HepG2 (cell line): Measurements from ENCODE around the gene CLN6. TPM values are rescaled to one million over a fixed set of nuclear protein-coding genes. Genes with fewer than 3 reads are reported as not detected.

Experiments
- ATAC-seq: fragments of 200-7000 bp; cut with Tn5 transposase; 3 replicates; pipeline ENCODE4 v1.9.1; 2020; ENCODE audit warnings: mild to moderate bottlenecking, moderate library complexity
- BruUV-seq: library from RNA; stranded (reverse); fragments of 400-500 nt; replicated peaks from 2 replicates; lab custom pipeline; 2021; lab: Mats Ljungman, UMichigan
- CTCF ChIA-PET: fragments of 300-600 bp; formaldehyde crosslinking; extraction: SDS; loops from one replicate; lab custom pipeline; 2021; ENCODE audit warnings: low total read pairs, inconsistent platforms, low intra/inter-chr PET ratio; lab: Yijun Ruan, JAX
- POLR2A ChIA-PET: fragments of 350-600 bp; sonication (Branson Sonifier 250); formaldehyde crosslinking; loops from one replicate; lab custom pipeline; 2020; ENCODE audit warnings: antibody characterized with exemption, inconsistent platforms; lab: Yijun Ruan, JAX
- DNase-seq: peaks from one replicate; pipeline ENCODE4 v3.0.0-alpha.2; 2015; ENCODE audit warnings: low spot score
- FAIRE-seq: peaks from 3 replicates; lab custom pipeline; 2011; peaks lifted over from hg19 to GRCh38; lab: Jason Lieb, UNC
- H2AFZ ChIP-seq: one replicate; pipeline ENCODE4 v1.6.1; 2011; ENCODE audit warnings: low read length, inconsistent platforms
- H3K27ac ChIP-seq: fragments of 300-600 bp; 3 replicates; pipeline ENCODE4 v1.8.0; 2011; ENCODE audit warnings: mixed run types, mild to moderate bottlenecking, mixed read lengths, low read length, inconsistent platforms; ENCODE audit not compliant: insufficient read depth; ENCODE audit errors: extremely low read length
- H3K27me3 ChIP-seq, 2 experiments: fragments of 200-600 bp in 1 of 2; 2 replicates in 1 of 2; 3 replicates in 1 of 2; pipeline versions ENCODE4 v1.6.0 to v1.8.0; 2011; ENCODE audit warnings: low read length in 2 of 2, mild to moderate bottlenecking in 2 of 2, moderate library complexity in 2 of 2, inconsistent platforms in 1 of 2; ENCODE audit not compliant: insufficient read depth in 2 of 2, control insufficient read depth in 1 of 2
- H3K36me3 ChIP-seq, 2 experiments: fragments of 200-600 bp in 1 of 2; replicated peaks in 1 of 2; 2 replicates in 1 of 2; 3 replicates in 1 of 2; pipeline versions ENCODE4 v1.5.1 to v1.8.0; 2011; ENCODE audit warnings: low read length in 2 of 2, inconsistent platforms in 1 of 2; ENCODE audit not compliant: insufficient read depth in 2 of 2, control insufficient read depth in 1 of 2
- H3K4me1 ChIP-seq: 2 replicates; pipeline ENCODE4 v1.5.1; 2012; ENCODE audit warnings: low read length, inconsistent platforms; ENCODE audit not compliant: insufficient read depth
- H3K4me2 ChIP-seq: 2 replicates; pipeline ENCODE4 v1.6.0; 2011; ENCODE audit warnings: low read depth, low read length, inconsistent platforms
- H3K4me3 ChIP-seq, 3 experiments: fragments of 200-600 bp in 1 of 3; sonication (generic), shearing (Covaris generic) in 1 of 3; replicated peaks in 1 of 3; 2 replicates each; pipeline ENCODE4 v1.5.1; 2011 to 2016; ENCODE audit warnings: low read length in 3 of 3, inconsistent platforms in 2 of 3, low read depth in 2 of 3, mild to moderate bottlenecking in 2 of 3, control low read depth in 1 of 3, mixed read lengths in 1 of 3; ENCODE audit not compliant: insufficient read depth in 1 of 3
- H3K79me2 ChIP-seq: one replicate; pipeline ENCODE4 v1.6.1; 2011; ENCODE audit warnings: low read length, inconsistent platforms; ENCODE audit not compliant: insufficient read depth
- H3K9ac ChIP-seq: 2 replicates; pipeline ENCODE4 v1.6.0; 2011; ENCODE audit warnings: mild to moderate bottlenecking, low read depth, low read length, inconsistent platforms; ENCODE audit not compliant: insufficient read depth
- H3K9me3 ChIP-seq: 2 replicates; pipeline ENCODE4 v1.5.1; 2012; ENCODE audit warnings: mild to moderate bottlenecking, low read length
- H4K20me1 ChIP-seq: 2 replicates; pipeline ENCODE4 v1.6.0; 2011; ENCODE audit warnings: inconsistent platforms, mild to moderate bottlenecking, low read length, moderate library complexity; ENCODE audit not compliant: insufficient read depth
- ATF7 ChIP-seq, 2 experiments: fragments of 450-650 bp in 1 of 2; sonication (generic) in 1 of 2; formaldehyde crosslinking in 1 of 2; IDR thresholded peaks; 2 replicates each; pipeline versions ENCODE4 v1.4.0 to v1.6.1; 2016 to 2020; ENCODE audit warnings: antibody characterized with exemption in 1 of 2, mild to moderate bottlenecking in 1 of 2, missing genetic modification reagents in 1 of 2
- FOSL1 ChIP-seq: sonication (generic); formaldehyde crosslinking; IDR thresholded peaks from 2 replicates; pipeline ENCODE4 v1.9.0; 2021; ENCODE audit warnings: missing genetic modification reagents, borderline replicate concordance
- HMGXB3 ChIP-seq: sonication (generic); formaldehyde crosslinking; IDR thresholded peaks from 2 replicates; pipeline ENCODE4 v1.4.0; 2020; ENCODE audit warnings: missing genetic modification reagents, borderline replicate concordance
- ZFP82 ChIP-seq: sonication (generic); formaldehyde crosslinking; IDR thresholded peaks from 2 replicates; pipeline ENCODE4 v1.5.1; 2020; ENCODE audit warnings: mild to moderate bottlenecking, missing genetic modification reagents, borderline replicate concordance
- ZNF510 ChIP-seq: sonication (generic); formaldehyde crosslinking; IDR thresholded peaks from 2 replicates; pipeline ENCODE4 v1.4.0; 2020; ENCODE audit warnings: low read depth, mild to moderate bottlenecking, missing genetic modification reagents
- ZNF878 ChIP-seq: sonication (generic); formaldehyde crosslinking; IDR thresholded peaks from 2 replicates; pipeline ENCODE4 v1.8.1; 2023; ENCODE audit warnings: mild to moderate bottlenecking, missing genetic modification reagents, moderate library complexity
- WGBS: methylation state at CpG from one replicate; pipeline ENCODE4 v1.1.6; 2017; ENCODE audit warnings: low lambda C conversion rate; 5-methylcytosine and 5-hydroxymethylcytosine counted together
- in situ Hi-C: cut with HindIII; loops from 2 replicates; pipeline ENCODE4 v1.10.0; 2017; ENCODE audit warnings: low pct_unique_long_range_greater_than_20kb; ENCODE audit not compliant: extremely low pct_ligation_motif_present
- intact Hi-C: fragments of 100-400 bp; cut with micrococcal nuclease; formaldehyde crosslinking; loops from one replicate; pipeline ENCODE4 v1.10.0; 2022; ENCODE audit not compliant: unreplicated experiment
- polyA plus RNA-seq, 8 experiments: library from polyadenylated mRNA; depleted of rRNA in 3 of 8; stranded (reverse) in 7 of 8; unstranded in 1 of 8; fragments of >200 nt; fragmentation: Illumina TruSeq in 4 of 8; extraction: Trizol in 4 of 8; gene quantifications; 2 replicates each; pipeline versions ENCODE4 v1.2.1 to v1.2.3, GENCODE V29; 2011 to 2016; ENCODE audit warnings: low read depth in 4 of 8, missing spikeins in 1 of 8, mixed read lengths in 1 of 8; ENCODE audit not compliant: insufficient read depth in 1 of 8
- total RNA-seq, 5 experiments: library from RNA; depleted of rRNA; stranded (reverse); fragments of >200 nt; fragmentation: Illumina TruSeq; extraction: Trizol; gene quantifications; 2 replicates each; pipeline ENCODE4 v1.2.3, GENCODE V29; 2016; ENCODE audit warnings: low read depth in 1 of 5

The CLN6 gene
- total and polyA plus RNA-seq, 2 of the 13 experiments (the other 11 are each of a cell fraction or from before 2014, with no cell fraction given) = 24.9 to 27.1 TPM

GRCh38 chr15:68231102-68231818 lies 1.7 kb upstream of the CLN6 start:
- no peaks in the 10 kb centered on the region for H3K9me3 ChIP-seq
- intact Hi-C loops = loop anchor here (5.0 kb wide), 1 partner anchor 46 kb away; the partner anchor contains the start of gene FEM1B
- H2AFZ ChIP-seq = no peak overlapping the region
- peaks cover 25% of the 10 kb centered on the region for H3K79me2 ChIP-seq
- in situ Hi-C loops = no loop called here
- no peak overlapping the region for H3K4me2 ChIP-seq
- POLR2A ChIA-PET = interaction anchor here (1.0 to 1.6 kb wide), 2 partner anchors 47 to 69 kb away, joined by 3 to 7 read pairs; partner anchors contain the start of gene FEM1B
- no peak for TF ChIP-seq FOSL1 (CRISPR knock-in tag)
- TF ChIP-seq HMGXB3 = no peak
- TF ChIP-seq ZNF878 = no peak
- peak; percentile 48; the same call in 1 of the 2 replicates for TF ChIP-seq ATF7 (IDR thresholded peaks at IDR 0.05)
- TF ChIP-seq ATF7 (CRISPR knock-in tag; IDR thresholded peaks at IDR 0.05) = no peak
- no peak for TF ChIP-seq ZFP82
- TF ChIP-seq ZNF510 = no peak
- H3K27ac ChIP-seq = no peak overlapping the region
- H3K9ac ChIP-seq = no peak overlapping the region
- CTCF ChIA-PET = no interaction called here
- H3K4me3 ChIP-seq = no peak overlapping the region
- H3K36me3 ChIP-seq = no peaks in the 10 kb centered on the region; a peak in 1 of 5 replicates
- FAIRE-seq (no peak), DNase-seq (no peak), ATAC-seq (no peak)
- H3K4me1 ChIP-seq = peaks cover 76% of the 10 kb centered on the region
- BruUV-seq = no TSS peak
- 49% methylated on average over 9 of the region's 9 CpGs for WGBS
- H3K27me3 ChIP-seq = peaks cover 0 to 7% of the 10 kb centered on the region in 2 experiments; a peak in 1 of 5 replicates
- H4K20me1 ChIP-seq = no peaks in the 10 kb centered on the region; the same call in 1 of the 2 replicates
